OCI-LY7 (cell line): ENCODE results near the gene TEX29. TPM values are rescaled to one million over a fixed set of nuclear protein-coding genes. Genes with fewer than 3 reads are reported as not detected.

Source experiments
- BruUV-seq: library from RNA; stranded (reverse); fragments of 400-500 nt; replicated peaks from 2 replicates; lab custom pipeline; 2021; lab: Mats Ljungman, UMichigan
- CTCF ChIA-PET: fragments of 300-600 bp; sonication (Branson Sonifier 250); formaldehyde crosslinking; loops from one replicate; lab custom pipeline; 2022; ENCODE audit warnings: antibody characterized with exemption; ENCODE audit not compliant: unreplicated experiment; lab: Charles Lee
- POLR2A ChIA-PET: fragments of 300-600 bp; sonication (Branson Sonifier 250); formaldehyde crosslinking; loops from one replicate; lab custom pipeline; 2022; ENCODE audit warnings: antibody characterized with exemption; lab: Charles Lee
- DNase-seq: peaks from one replicate; pipeline ENCODE4 v3.0.0-alpha.2; 2015; ENCODE audit warnings: low spot score
- H2AFZ ChIP-seq: fragments of 200-600 bp; sonication (generic), shearing (Covaris generic); 2 replicates; pipeline ENCODE4 v1.6.1; 2014; ENCODE audit warnings: mild to moderate bottlenecking, antibody characterized with exemption, low read length, moderate library complexity
- H3K27ac ChIP-seq: fragments of 200-600 bp; sonication (generic); 2 replicates; pipeline ENCODE4 v1.5.1; 2014; ENCODE audit warnings: mixed run types, low read depth, mild to moderate bottlenecking, moderate library complexity, low read length, inconsistent platforms; ENCODE audit not compliant: poor library complexity, severe bottlenecking
- H3K36me3 ChIP-seq: fragments of 200-600 bp; sonication (generic); 2 replicates; pipeline ENCODE4 v1.6.1; 2014; ENCODE audit warnings: mild to moderate bottlenecking, antibody characterized with exemption, low read length, moderate library complexity, mixed read lengths; ENCODE audit not compliant: insufficient read depth
- H3K4me1 ChIP-seq: fragments of 200-600 bp; sonication (generic); 2 replicates; pipeline ENCODE4 v1.5.1; 2014; ENCODE audit warnings: mild to moderate bottlenecking, low read length; ENCODE audit not compliant: insufficient read depth, poor library complexity, severe bottlenecking
- H3K4me2 ChIP-seq: fragments of 200-600 bp; sonication (generic); 2 replicates; pipeline ENCODE4 v1.6.1; 2014; ENCODE audit warnings: mild to moderate bottlenecking, low read length
- H3K4me3 ChIP-seq: fragments of 200-600 bp; sonication (generic); 2 replicates; pipeline ENCODE4 v1.5.1; 2014; ENCODE audit warnings: mild to moderate bottlenecking, low read depth, low read length; ENCODE audit not compliant: poor library complexity, severe bottlenecking
- H3K79me2 ChIP-seq: fragments of 200-600 bp; sonication (generic); 2 replicates; pipeline ENCODE4 v1.6.1; 2016; ENCODE audit warnings: low read depth, mild to moderate bottlenecking, low read length, moderate library complexity, mixed read lengths; ENCODE audit not compliant: insufficient read depth
- H3K9me2 ChIP-seq: fragments of 200-600 bp; sonication (generic); 2 replicates; pipeline ENCODE4 v1.6.1; 2016; ENCODE audit warnings: mild to moderate bottlenecking, low read length, mixed read lengths; ENCODE audit not compliant: insufficient read depth
- H3K9me3 ChIP-seq: fragments of 200-600 bp; sonication (generic); 2 replicates; pipeline ENCODE4 v1.6.1; 2014; ENCODE audit warnings: mild to moderate bottlenecking, mixed run types, low read length, mixed read lengths
- H4K20me1 ChIP-seq: fragments of 200-600 bp; sonication (generic); 2 replicates; pipeline ENCODE4 v1.6.1; 2014; ENCODE audit warnings: mild to moderate bottlenecking, antibody characterized with exemption, low read length, moderate library complexity, mixed read lengths; ENCODE audit not compliant: insufficient read depth
- EZH2phosphoT487 ChIP-seq: fragments of 200-600 bp; sonication (generic); IDR thresholded peaks from 2 replicates; pipeline ENCODE4 v1.6.1; 2018; ENCODE audit warnings: low read depth, borderline replicate concordance, mild to moderate bottlenecking, mixed run types, antibody characterized with exemption, low read length, moderate library complexity, mixed read lengths
- intact Hi-C: fragments of 100-400 bp; cut with micrococcal nuclease; formaldehyde crosslinking; loops from one replicate; pipeline ENCODE4 v1.10.0; 2022; ENCODE audit not compliant: unreplicated experiment
- total RNA-seq, 2 experiments: library from RNA; depleted of rRNA in 1 of 2; stranded (reverse); fragments of >200 nt in 1 of 2; shearing (Covaris generic) in 1 of 2; gene quantifications; 2 replicates each; pipeline ENCODE4 v1.2.3, GENCODE V29; 2014 to 2022
- TF ChIP-seq, protein P1 (sequence below): fragments of 200-600 bp; sonication (generic); conservative IDR thresholded peaks from 2 replicates; pipeline ENCODE4 v1.5.1; 2014; ENCODE audit warnings: mild to moderate bottlenecking, antibody characterized with exemption, low read length, moderate library complexity, mixed read lengths

The TEX29 gene
- total RNA-seq, 2 experiments from 2014 or later, result not detected

GRCh38 chr13:111363121-111363520 is 42.7 kb downstream of the TEX29 start:
- Histone ChIP-seq H3K4me3 (no peak overlapping the region), H2AFZ (no peak overlapping the region), H3K4me1 (no peaks in the 10 kb centered on the region), H4K20me1 (no peaks in the 10 kb centered on the region), H3K4me2 (no peak overlapping the region), H3K79me2 (no peaks in the 10 kb centered on the region), H3K9me2 (no peaks in the 10 kb centered on the region), H3K36me3 (no peaks in the 10 kb centered on the region), H3K27ac (no peak overlapping the region), H3K9me3 (no peaks in the 10 kb centered on the region)
- TF ChIP-seq, protein P1, sequence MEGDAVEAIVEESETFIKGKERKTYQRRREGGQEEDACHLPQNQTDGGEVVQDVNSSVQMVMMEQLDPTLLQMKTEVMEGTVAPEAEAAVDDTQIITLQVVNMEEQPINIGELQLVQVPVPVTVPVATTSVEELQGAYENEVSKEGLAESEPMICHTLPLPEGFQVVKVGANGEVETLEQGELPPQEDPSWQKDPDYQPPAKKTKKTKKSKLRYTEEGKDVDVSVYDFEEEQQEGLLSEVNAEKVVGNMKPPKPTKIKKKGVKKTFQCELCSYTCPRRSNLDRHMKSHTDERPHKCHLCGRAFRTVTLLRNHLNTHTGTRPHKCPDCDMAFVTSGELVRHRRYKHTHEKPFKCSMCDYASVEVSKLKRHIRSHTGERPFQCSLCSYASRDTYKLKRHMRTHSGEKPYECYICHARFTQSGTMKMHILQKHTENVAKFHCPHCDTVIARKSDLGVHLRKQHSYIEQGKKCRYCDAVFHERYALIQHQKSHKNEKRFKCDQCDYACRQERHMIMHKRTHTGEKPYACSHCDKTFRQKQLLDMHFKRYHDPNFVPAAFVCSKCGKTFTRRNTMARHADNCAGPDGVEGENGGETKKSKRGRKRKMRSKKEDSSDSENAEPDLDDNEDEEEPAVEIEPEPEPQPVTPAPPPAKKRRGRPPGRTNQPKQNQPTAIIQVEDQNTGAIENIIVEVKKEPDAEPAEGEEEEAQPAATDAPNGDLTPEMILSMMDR, result no peak
- TF ChIP-seq EZH2phosphoT487, result no peak
- ChIA-PET POLR2A (no interaction called here), CTCF (no interaction called here)
- intact Hi-C loops, result no loop called here
- no peak for DNase-seq
- BruUV-seq, result no TSS peak

- ChIA-PET CTCF (no interaction called here), POLR2A (no interaction called here)
- Histone ChIP-seq H2AFZ (no peak overlapping the region), H3K27ac (no peak overlapping the region), H3K36me3 (no peaks in the 10 kb centered on the region), H4K20me1 (no peaks in the 10 kb centered on the region), H3K9me2 (no peaks in the 10 kb centered on the region), H3K79me2 (no peaks in the 10 kb centered on the region), H3K4me2 (no peak overlapping the region), H3K9me3 (no peaks in the 10 kb centered on the region), H3K4me3 (no peak overlapping the region), H3K4me1 (no peaks in the 10 kb centered on the region)
- no TSS peak for BruUV-seq
- intact Hi-C loops, result no loop called here
- no peak for TF ChIP-seq EZH2phosphoT487
- TF ChIP-seq, protein P1, result no peak
- no peak for DNase-seq
Observed at GRCh38 chr13:111363591-111363990, 43.1 kb downstream of the TEX29 start.

- no peaks in the 10 kb centered on the region for H3K9me3 ChIP-seq
- H3K9me2 ChIP-seq, result no peaks in the 10 kb centered on the region
- no TSS peak for BruUV-seq
- H3K4me1 ChIP-seq, result no peaks in the 10 kb centered on the region
- no peak for DNase-seq
- no peaks in the 10 kb centered on the region for H3K79me2 ChIP-seq
- no peak overlapping the region for H3K4me2 ChIP-seq
- H3K4me3 ChIP-seq, result no peak overlapping the region
- H2AFZ ChIP-seq, result no peak overlapping the region
- intact Hi-C loops, result no loop called here
- ChIA-PET CTCF (no interaction called here), POLR2A (no interaction called here)
- TF ChIP-seq, protein P1, result no peak
- no peaks in the 10 kb centered on the region for H3K36me3 ChIP-seq
- H3K27ac ChIP-seq, result no peak overlapping the region
- H4K20me1 ChIP-seq, result no peaks in the 10 kb centered on the region
Observed at GRCh38 chr13:111365149-111366005, 44.9 kb downstream of the TEX29 start.
